K562 (cell line): ENCODE results near the gene GBF1. TPM values are rescaled to one million over a fixed set of nuclear protein-coding genes. Genes with fewer than 3 reads are reported as not detected.

Source experiments
- ATAC-seq: fragments of 200-7000 bp; cut with Tn5 transposase; 3 replicates; pipeline ENCODE4 v1.9.1; 2020; ENCODE audit warnings: moderate library complexity
- BruUV-seq: library from RNA; stranded (reverse); fragments of 400-500 nt; replicated peaks from 2 replicates; lab custom pipeline; 2021; lab: Mats Ljungman, UMichigan
- CTCF ChIA-PET: fragments of 300-600 bp; formaldehyde crosslinking; extraction: SDS; loops from one replicate; lab custom pipeline; 2021; ENCODE audit warnings: low intra/inter-chr PET ratio; lab: Yijun Ruan, JAX
- POLR2A ChIA-PET: fragments of 300-600, 350-650 bp; sonication (Branson Sonifier 250); formaldehyde crosslinking; extraction: SDS; loops from one replicate; lab custom pipeline; 2021; ENCODE audit warnings: antibody characterized with exemption, inconsistent platforms; lab: Yijun Ruan, JAX
- DNase-seq, 4 experiments: peaks; one replicate each; pipeline versions ENCODE4 v3.0.0 to v3.0.0-alpha.2; 2011 to 2018; ENCODE audit warnings: low spot score in 3 of 4, mixed read lengths in 3 of 4; ENCODE audit errors: extremely low read depth in 1 of 4
- FAIRE-seq: peaks from 2 replicates; lab custom pipeline; 2011; peaks lifted over from hg19 to GRCh38; lab: Jason Lieb, UNC
- H2AFZ ChIP-seq: 2 replicates; pipeline ENCODE4 v1.6.0; 2011; ENCODE audit warnings: low read depth, low read length, control low read depth, inconsistent platforms
- H3K27ac ChIP-seq: fragments of 200-600 bp; 3 replicates; pipeline ENCODE4 v1.8.0; 2011; ENCODE audit warnings: low read depth, mild to moderate bottlenecking, control low read depth, inconsistent platforms, low read length, moderate library complexity, mixed read lengths; ENCODE audit errors: extremely low read depth
- H3K27me3 ChIP-seq, 2 experiments: fragments of 300-600 bp in 1 of 2; 2 replicates in 1 of 2; 3 replicates in 1 of 2; pipeline versions ENCODE4 v1.6.0 to v1.8.0; 2011; ENCODE audit warnings: inconsistent platforms in 2 of 2, low read length in 2 of 2, mild to moderate bottlenecking in 1 of 2, mixed read lengths in 1 of 2, moderate library complexity in 1 of 2; ENCODE audit not compliant: control insufficient read depth in 2 of 2, insufficient read depth in 2 of 2
- H3K36me3 ChIP-seq: fragments of 300-600 bp; 3 replicates; pipeline ENCODE4 v1.8.0; 2011; ENCODE audit warnings: mild to moderate bottlenecking, low read length, inconsistent platforms; ENCODE audit not compliant: control insufficient read depth, insufficient read depth
- H3K4me1 ChIP-seq, 2 experiments: fragments of 200-600 bp in 1 of 2; replicated peaks in 1 of 2; 2 replicates in 1 of 2; 3 replicates in 1 of 2; pipeline versions ENCODE4 v1.5.1 to v1.8.0; 2011; ENCODE audit warnings: inconsistent platforms in 2 of 2, low read length in 2 of 2, mild to moderate bottlenecking in 1 of 2, mixed read lengths in 1 of 2, moderate library complexity in 1 of 2; ENCODE audit not compliant: control insufficient read depth in 2 of 2, insufficient read depth in 2 of 2
- H3K4me2 ChIP-seq: 2 replicates; pipeline ENCODE4 v1.6.1; 2011; ENCODE audit warnings: low read length, control low read depth, inconsistent platforms, mixed read lengths; ENCODE audit not compliant: insufficient read depth
- H3K4me3 ChIP-seq: fragments of 200-600 bp; sonication (generic), shearing (Covaris generic); 2 replicates; pipeline ENCODE4 v1.5.1; 2016; ENCODE audit warnings: control low read depth, inconsistent platforms
- H3K79me2 ChIP-seq: fragments of 200-600 bp; 3 replicates; pipeline ENCODE4 v1.8.0; 2011; ENCODE audit warnings: low read length, inconsistent platforms; ENCODE audit not compliant: control insufficient read depth, insufficient read depth
- H3K9ac ChIP-seq, 2 experiments: 2 replicates each; pipeline versions ENCODE4 v1.6.0 to v1.6.1; 2011; ENCODE audit warnings: low read depth in 2 of 2, low read length in 2 of 2, control low read depth in 1 of 2, inconsistent platforms in 1 of 2, mild to moderate bottlenecking in 1 of 2, mixed read lengths in 1 of 2; ENCODE audit not compliant: insufficient read depth in 1 of 2
- H3K9me1 ChIP-seq: one replicate; pipeline ENCODE4 v1.6.0; 2011; ENCODE audit warnings: inconsistent platforms, mild to moderate bottlenecking, low read length, moderate library complexity; ENCODE audit not compliant: control insufficient read depth, insufficient read depth
- H3K9me3 ChIP-seq: replicated peaks from 2 replicates; pipeline ENCODE4 v1.5.1; 2011; ENCODE audit warnings: low read depth, low read length, inconsistent platforms; ENCODE audit not compliant: control insufficient read depth, insufficient read depth
- H4K20me1 ChIP-seq: replicated peaks from 2 replicates; pipeline ENCODE4 v1.6.1; 2011; ENCODE audit warnings: low read length, inconsistent platforms, mixed read lengths; ENCODE audit not compliant: control insufficient read depth, insufficient read depth
- FOXJ3 ChIP-seq: sonication (generic); formaldehyde crosslinking; IDR thresholded peaks from 2 replicates; pipeline ENCODE4 v1.4.0; 2020; ENCODE audit warnings: mild to moderate bottlenecking, missing genetic modification reagents
- IRF1 ChIP-seq: sonication (generic); formaldehyde crosslinking; IDR thresholded peaks from 2 replicates; pipeline ENCODE4 v1.8.0; 2022; ENCODE audit warnings: missing genetic modification reagents, mild to moderate bottlenecking, borderline replicate concordance
- TAF9B ChIP-seq: fragments of 450-650 bp; IDR thresholded peaks from 2 replicates; pipeline ENCODE4 v1.6.1; 2018; ENCODE audit warnings: mild to moderate bottlenecking; ENCODE audit not compliant: partially characterized antibody
- WGBS: fragments of 100-300 bp; shearing (Covaris generic); methylation state at CpG from one replicate; pipeline ENCODE4 v1.1.6; 2016; ENCODE audit warnings: low coverage, mixed read lengths; ENCODE audit not compliant: insufficient coverage; ENCODE audit errors: missing lambda C conversion rate; 5-methylcytosine and 5-hydroxymethylcytosine counted together
- in situ Hi-C: fragments of 300-500 bp; cut with MboI; formaldehyde crosslinking; loops from 4 replicates; pipeline ENCODE4 v1.15.0; 2018; ENCODE audit warnings: inconsistent platforms, mixed read lengths
- intact Hi-C: fragments of 100-400 bp; cut with micrococcal nuclease; formaldehyde crosslinking; loops from 2 replicates; pipeline ENCODE4 v1.14.2; 2022
- polyA plus RNA-seq, 8 experiments: library from polyadenylated mRNA; depleted of rRNA in 4 of 8; stranded (reverse) in 5 of 8; unstranded in 3 of 8; fragments of >200 nt; fragmentation: Nextera tagmentation in 2 of 8; fragmentation: Illumina TruSeq in 1 of 8; extraction: Ambion mirVana in 2 of 8; extraction: Trizol in 1 of 8; gene quantifications; 2 replicates each; pipeline versions ENCODE4 v1.2.1 to v1.2.3, GENCODE V29; 2011 to 2014; ENCODE audit warnings: inconsistent platforms in 1 of 8, missing spikeins in 1 of 8
- total RNA-seq, 7 experiments: library from RNA; depleted of rRNA in 6 of 7; stranded (reverse); fragments of >200 nt in 6 of 7; fragmentation: Illumina TruSeq in 2 of 7; extraction: Trizol in 2 of 7; gene quantifications; 2 replicates each; pipeline versions ENCODE4 v1.2.1 to v1.2.3, GENCODE V29; 2011 to 2021; ENCODE audit warnings: low replicate concordance in 1 of 7

GBF1 gene
- total and polyA plus RNA-seq, 9 of the 15 experiments (the other 6 are each of a cell fraction or from before 2014, with no cell fraction given) = 0.69 to 28.0 (median 10.3) TPM

GRCh38 chr10:102254426-102254825 lies 9.1 kb downstream of the GBF1 start:
- BruUV-seq = no TSS peak
- intact Hi-C loops = no loop called here
- POLR2A ChIA-PET = interaction anchor here (1.2 kb wide), 1 partner anchor 9 kb away, joined by 3 read pairs; the partner anchor contains the start of gene GBF1
- CTCF ChIA-PET = no interaction called here
- Histone ChIP-seq H3K27me3 (no peaks in the 10 kb centered on the region), H3K4me2 (no peak overlapping the region), H3K4me3 (no peak overlapping the region), H3K36me3 (peaks cover 17% of the 10 kb centered on the region; the same call in 2 of the 3 replicates), H2AFZ (no peak overlapping the region), H4K20me1 (no peaks in the 10 kb centered on the region), H3K9me1 (no peaks in the 10 kb centered on the region), H3K9me3 (no peaks in the 10 kb centered on the region), H3K4me1 (no peaks in the 10 kb centered on the region; a peak in 1 of 5 replicates), H3K27ac (no peak overlapping the region), H3K79me2 (peaks cover 70% of the 10 kb centered on the region), H3K9ac (no peak overlapping the region)
- WGBS = 38% methylated on average over 1 of the region's 1 CpG
- in situ Hi-C loops = no loop called here
- FAIRE-seq = no peak
- TF ChIP-seq IRF1 = no peak
- DNase-seq = no peak
- no peak for ATAC-seq

GRCh38 chr10:102255404-102255803 lies 10.1 kb downstream of the GBF1 start:
- H3K9ac ChIP-seq = no peak overlapping the region
- no peaks in the 10 kb centered on the region; a peak in 1 of 5 replicates for H3K4me1 ChIP-seq
- BruUV-seq = no TSS peak
- intact Hi-C loops (no loop called here), in situ Hi-C loops (no loop called here)
- POLR2A ChIA-PET = interaction anchor here (1.2 kb wide), 1 partner anchor 10 kb away, joined by 3 read pairs; the partner anchor contains the start of gene GBF1
- no peaks in the 10 kb centered on the region for H3K27me3 ChIP-seq
- CTCF ChIA-PET = no interaction called here
- peaks cover 61% of the 10 kb centered on the region for H3K79me2 ChIP-seq
- 91% methylated on average over 2 of the region's 2 CpGs for WGBS
- H3K9me3 ChIP-seq = no peaks in the 10 kb centered on the region
- TF ChIP-seq FOXJ3 = no peak
- TF ChIP-seq TAF9B = no peak
- H3K27ac ChIP-seq = no peak overlapping the region
- no peak for DNase-seq
- no peak overlapping the region for H3K4me3 ChIP-seq
- no peak overlapping the region for H3K4me2 ChIP-seq
- H3K36me3 ChIP-seq = peaks cover 22% of the 10 kb centered on the region; the same call in 2 of the 3 replicates
- no peaks in the 10 kb centered on the region for H4K20me1 ChIP-seq
- no peak for FAIRE-seq
- ATAC-seq = no peak
- H2AFZ ChIP-seq = no peak overlapping the region
- no peaks in the 10 kb centered on the region for H3K9me1 ChIP-seq
